GM04503 (cell line): Measurements from ENCODE around the gene SHISA8.

Experiments used
- DNase-seq: peaks from one replicate; pipeline ENCODE4 v3.0.0-alpha.2; 2012; ENCODE audit warnings: low read depth

Gene SHISA8

DNA sequence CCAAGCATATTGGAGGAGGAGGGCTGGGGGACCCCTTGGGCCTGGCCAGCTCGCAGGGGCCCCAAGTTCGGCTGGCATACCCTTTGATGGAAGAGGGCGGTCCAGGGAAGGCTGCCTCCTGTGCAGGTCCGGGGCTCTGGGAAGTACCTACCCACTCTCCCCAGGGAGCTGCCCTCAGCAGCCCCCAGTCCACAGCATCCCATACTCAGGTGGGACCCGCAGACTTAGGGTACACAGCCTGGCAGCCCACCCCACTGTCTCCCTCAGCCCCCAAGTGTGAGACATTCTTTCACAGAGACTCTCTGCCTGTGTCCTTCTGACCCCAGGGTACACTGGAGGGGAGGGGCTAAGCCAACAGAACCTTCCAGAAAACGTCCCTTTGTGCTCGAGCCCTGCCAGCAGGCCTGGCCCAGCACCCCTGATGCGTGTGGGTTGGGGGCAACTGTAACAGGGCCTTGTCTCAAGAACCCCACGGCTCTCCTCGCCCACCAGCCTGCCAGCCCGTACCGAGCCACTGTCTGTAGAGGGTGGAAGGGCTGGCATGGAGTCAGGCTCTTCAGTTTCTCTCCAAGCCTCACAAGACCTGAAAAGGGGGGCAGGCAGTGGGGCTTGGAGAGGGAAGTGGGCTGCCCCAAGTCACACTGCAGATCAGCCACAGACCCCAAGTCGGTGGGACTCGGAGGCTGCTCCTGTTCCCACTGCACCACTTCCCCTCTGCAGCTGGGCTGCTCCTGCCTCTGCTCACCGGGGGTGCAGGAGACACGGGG is 18.7 kb upstream of the SHISA8 start:
- no peak for DNase-seq

DNA sequence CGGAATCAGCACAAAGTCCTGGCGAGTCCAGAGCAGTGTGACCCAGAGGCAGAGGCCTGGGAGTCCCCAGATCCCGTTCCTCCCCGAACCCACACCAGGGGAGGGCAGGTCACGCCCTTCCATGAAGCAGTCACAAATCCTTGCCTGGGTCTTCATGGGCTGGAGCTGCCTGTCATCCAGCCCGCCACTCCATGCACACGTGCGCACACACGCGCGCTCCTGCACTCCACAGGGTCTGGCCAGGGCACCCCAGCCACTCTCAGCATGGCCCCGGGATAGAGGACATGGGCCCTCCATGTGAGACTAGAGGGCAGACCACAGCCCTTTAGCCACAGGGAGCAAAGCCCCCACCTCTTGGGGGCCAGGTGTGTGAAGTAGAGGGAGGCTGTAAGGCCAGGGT is 17.5 kb upstream of the SHISA8 start:
- no peak for DNase-seq

DNA sequence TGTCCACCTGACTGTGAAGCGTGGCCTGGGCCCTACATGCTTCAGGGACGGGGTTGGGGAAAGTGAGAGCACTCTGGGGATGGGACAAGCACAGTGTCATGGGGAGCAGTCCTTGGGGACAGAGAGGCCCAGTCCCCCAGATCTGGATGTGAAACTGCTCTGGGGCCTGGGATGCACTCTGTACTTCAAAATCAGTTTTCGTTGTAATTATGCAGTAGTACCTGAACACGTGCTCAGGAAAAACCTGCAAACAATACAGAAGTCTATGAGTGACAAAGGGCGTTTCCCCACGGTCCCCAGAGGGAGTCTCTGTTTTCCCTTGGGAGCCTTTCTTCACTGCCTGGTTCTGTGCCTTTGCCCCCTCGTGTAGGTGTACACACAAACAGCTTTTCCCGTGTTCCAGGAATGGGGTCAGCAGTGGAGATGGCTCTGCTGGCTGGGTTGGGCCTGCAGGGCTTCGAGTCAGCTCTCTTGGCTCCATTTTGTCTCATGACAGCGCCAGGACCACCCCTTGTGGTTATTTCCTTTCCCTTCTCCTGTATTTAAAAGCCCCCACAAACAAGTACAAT is 16.9 kb upstream of the SHISA8 start:
- no peak for DNase-seq

DNA sequence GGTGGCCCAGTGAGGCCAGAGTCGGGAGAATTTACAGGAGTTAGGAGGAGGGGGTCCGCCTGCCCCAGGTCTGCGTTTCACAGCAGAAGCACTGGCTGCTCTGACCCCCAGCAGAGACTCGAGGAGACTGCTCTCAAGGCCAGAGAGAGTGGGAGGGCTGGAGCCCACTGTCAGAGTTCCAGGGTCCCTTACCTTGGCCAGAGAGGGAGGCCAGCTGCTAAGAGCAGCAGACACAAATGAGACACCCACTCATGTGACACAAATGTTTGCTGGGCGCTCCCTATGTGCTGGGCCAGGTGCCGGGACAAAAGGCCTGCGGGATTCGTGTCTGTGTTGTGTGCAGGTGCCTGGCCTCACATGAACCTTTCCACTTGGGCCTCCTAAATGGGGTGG is 14.5 kb upstream of the SHISA8 start:
- DNase-seq, result no peak

DNA sequence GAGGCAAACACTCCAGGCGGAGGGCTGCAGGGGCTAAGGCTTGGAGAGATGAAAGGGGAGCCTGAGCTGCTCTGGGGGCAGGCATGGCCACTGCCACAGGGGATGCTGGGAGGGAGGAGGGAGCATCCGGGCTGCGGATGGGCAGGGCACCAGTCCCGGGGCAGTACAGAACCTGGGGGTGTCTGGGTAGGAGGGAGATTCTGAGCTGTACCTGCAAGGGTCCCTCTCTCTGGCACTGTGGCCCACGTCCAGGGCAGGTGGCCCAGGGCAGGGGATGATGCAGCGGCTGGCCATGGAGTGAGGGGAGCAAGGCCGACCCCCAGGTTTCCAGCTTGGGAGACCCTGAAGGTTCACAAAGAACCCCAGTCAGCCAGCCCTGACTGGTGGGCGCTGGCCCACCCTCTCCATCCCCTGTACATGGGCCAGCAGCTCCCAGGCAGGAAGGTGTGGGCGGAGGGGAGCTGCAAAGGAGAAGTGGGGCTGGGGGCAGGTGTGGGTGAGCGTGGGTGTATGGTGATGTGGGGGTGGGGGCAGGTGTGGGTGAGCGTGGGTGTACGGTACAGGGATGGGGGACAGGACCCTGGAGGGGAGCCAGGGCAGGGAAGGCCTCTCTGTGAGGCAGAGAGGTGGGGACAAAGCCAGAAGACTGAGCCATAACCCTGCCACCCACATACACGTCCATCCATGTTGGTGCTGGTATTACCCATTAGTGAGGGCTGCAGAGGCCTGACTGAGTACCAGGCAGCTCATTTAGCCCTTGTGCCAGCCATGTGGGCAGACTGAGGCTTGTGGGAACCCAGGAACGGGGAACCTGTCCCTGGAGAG is 13.9 kb upstream of the SHISA8 start:
- DNase-seq, result no peak

DNA sequence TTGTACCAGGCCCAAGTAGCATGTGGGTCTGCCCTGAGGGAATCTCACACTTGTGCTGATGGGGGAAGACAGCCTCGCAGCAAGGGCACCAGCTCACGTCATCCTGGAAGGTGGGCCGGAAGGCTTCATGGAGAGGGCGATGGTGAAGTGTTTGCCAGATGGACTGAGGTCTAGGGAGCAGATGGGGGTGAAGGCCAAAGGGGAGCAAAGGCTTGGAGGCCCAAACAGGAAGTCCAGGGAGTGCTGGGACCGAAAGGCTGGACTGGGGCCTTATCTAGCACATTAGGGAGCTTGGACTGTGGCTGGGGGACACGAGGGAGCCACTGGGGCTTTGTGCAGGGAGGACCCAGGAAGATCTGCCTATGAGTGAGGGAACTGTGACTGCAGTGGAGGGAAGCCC is 12.9 kb upstream of the SHISA8 start:
- no peak for DNase-seq

DNA sequence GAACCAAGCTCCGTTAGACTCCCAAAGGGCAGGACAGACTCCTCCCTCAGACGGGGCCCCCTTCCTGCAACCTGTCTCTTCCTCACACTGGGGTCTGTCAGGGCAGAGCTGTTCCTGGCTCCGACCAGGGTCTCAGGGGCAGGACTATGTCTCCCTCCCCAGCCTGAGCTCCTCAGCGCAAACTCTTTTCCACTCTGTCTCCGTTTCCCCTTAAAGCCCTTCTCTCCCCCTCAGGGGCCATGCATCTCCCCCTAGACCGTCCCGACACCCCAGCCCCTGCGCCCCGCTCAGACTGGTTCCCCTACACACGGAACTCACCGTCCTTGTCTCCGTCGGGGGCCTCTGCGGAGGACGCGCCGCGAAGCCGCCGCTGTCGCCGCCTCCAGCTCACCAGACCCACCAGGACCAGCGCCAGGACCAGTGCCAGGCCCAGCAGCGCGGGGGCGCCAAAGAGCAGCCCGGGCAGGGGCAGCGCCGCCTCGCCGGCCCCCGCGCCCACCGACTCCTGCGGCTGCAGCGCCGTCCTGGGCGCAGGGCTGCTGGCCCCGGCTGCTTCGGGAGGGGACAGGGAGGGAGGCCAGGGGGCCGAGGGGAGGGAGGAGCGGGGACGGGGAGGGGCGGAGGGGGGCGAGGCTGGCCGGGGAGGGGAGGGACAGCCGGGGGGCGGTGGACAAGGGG is 11.0 kb upstream of the SHISA8 start:
- DNase-seq, result no peak

DNA sequence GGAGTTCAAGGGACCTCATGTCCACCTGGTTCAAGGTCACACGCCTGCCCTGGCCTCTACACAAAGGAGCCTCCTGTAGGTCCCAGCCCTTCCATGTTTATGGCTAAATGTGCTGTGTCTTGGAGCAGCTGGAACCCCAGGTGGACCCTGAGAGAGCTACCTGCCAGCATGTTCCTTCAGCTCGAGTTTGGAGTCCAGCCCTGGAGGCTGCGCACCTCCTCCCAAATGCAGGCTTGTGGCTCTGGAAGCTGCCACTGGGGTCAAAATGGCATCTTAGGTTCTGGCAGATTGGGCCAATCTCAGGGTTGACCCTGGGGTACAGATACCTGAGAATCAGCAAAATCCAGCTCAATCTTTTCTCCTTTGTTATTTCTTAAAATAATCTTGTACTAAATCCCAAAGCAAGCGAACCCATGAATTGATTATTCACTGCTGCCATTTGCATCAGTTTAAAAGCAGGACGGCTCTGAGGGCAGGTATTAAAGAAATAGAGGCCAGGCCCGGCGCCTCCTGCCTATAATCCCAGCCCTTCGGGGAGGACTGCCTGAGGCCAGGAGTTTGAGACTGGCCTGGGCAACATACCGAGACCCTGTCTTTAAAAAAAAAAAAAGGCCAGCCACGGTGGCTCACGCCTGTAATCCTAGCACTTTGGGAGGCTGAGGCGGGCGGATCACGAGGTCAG is 8.9 kb upstream of the SHISA8 start:
- no peak for DNase-seq

DNA sequence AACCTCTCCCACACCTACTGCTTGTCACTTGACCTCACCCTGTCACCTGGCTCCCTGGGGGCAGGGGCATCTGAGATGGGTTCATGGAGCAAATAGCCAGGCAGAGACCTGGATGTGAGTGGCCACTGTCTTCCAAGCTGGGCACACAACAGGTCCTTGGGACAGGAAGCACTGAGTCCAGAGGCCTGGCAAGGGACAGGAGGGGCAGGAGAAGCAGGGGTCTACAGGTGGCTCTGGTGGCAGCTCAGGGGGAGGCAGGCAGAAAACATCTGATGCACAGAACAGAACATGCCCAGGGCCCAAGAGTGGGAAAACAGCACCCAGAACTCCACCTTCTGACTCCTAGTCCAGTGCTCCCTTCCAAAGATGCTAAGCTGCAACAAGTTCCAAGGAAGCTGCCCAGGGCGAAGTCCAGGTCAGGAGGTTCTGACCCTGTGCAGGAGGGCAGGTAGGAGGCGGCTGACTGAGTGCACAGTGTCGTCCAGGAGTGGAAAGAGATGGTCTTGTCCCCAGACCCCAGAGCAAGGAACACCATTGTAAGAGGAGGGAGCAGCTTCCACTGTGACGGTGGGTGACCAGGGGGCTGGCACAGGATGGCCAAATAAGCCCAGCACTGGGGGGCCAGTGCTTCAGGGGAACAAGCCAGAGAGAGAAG is 8.2 kb upstream of the SHISA8 start:
- DNase-seq, result no peak

DNA sequence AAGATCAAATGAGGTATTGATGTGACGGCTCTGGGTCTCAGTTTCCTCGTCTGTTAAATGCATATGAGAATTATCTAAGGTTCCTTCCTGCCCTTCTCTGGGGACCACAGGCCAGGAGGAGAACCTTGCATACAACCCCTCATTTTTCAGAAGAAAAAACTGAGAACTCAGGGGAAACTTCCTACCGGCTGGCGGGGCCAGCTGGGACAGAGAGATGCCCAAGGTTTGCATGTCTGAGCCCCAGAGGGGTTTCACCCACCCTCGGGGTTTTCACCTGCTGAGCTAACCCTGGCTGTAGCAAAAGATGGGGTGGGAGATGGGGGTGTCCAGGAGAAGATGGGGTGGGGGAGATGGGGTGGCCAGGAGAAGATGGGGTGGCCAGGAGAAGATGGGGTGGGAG is 7.5 kb upstream of the SHISA8 start:
- no peak for DNase-seq

DNA sequence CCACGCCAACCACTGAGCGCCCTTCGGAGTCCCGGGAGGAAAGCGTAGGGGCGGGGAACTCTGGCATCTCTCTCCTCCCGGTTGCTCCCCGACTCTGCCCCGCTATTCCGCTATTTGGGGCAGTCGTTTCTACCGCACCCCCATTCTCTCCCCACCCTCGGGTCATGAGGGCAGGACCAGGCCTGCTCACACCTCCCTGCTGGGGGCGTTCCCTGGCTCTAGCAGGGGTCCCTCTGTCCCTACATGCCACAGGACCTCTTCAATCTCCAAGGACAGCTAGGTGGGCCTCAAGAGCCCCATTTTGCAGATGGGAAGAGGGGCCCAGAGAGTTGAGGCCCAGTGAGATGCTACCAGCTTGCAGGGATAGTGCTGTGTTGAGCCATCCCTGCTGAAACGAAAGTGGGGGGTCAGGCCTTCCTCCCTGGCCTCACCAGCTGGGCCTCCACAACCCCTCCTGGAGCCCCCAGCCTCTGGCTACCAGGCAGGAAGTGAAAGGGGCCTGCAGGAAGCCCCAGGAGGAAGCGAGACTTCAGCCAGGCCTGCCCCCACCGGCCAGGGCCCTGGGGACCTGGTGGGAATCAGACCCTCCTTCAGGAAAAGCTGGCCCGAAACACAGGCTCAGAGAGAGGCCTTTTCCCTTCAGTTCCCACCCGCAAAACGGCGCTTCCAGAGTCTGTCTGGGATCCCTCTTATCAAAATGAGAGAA is 5.5 kb upstream of the SHISA8 start:
- no peak for DNase-seq

DNA sequence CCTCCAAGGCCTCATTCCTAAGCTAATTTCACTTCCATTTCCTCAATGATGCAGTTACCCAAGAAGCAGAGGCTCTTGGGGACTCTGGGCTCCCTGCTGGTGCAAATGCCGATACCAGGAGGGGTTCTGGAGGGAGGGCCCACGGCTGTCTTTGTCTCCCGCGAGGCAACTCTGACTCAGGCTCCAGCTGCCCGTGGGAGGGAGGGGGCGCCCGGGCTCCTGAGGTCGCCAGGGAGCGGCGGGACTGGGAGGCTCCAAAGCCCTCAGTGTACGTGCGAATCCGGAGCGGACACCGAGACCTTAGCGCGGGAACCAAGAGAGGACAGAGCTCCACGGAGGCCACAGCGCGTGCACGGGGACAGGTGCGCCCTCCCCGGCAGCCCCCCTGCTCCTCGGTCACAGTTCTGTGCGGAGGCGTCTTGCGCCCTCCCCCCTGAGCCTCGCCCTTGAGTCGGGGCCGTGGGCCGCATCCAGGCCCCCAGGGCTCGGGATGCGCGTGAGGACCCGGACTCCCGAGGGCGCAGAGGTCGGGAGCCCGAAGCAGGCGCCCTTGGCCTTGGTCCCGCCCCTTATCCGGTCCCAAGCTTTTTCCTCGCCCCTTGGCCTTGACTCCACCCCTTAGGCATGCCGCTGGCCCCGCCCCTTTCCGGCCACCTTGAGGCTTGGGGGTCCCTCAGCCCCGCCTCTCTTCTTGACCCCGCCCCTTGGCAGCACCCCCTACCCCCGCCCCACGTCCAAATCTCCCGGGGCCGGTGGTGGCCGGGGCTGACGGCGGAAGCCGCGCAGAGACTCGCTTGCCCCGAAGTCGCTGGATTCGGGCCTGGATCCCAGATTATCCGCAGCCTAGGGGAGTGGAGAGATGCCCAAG is 4.7 kb upstream of the SHISA8 start:
- no peak for DNase-seq

DNA sequence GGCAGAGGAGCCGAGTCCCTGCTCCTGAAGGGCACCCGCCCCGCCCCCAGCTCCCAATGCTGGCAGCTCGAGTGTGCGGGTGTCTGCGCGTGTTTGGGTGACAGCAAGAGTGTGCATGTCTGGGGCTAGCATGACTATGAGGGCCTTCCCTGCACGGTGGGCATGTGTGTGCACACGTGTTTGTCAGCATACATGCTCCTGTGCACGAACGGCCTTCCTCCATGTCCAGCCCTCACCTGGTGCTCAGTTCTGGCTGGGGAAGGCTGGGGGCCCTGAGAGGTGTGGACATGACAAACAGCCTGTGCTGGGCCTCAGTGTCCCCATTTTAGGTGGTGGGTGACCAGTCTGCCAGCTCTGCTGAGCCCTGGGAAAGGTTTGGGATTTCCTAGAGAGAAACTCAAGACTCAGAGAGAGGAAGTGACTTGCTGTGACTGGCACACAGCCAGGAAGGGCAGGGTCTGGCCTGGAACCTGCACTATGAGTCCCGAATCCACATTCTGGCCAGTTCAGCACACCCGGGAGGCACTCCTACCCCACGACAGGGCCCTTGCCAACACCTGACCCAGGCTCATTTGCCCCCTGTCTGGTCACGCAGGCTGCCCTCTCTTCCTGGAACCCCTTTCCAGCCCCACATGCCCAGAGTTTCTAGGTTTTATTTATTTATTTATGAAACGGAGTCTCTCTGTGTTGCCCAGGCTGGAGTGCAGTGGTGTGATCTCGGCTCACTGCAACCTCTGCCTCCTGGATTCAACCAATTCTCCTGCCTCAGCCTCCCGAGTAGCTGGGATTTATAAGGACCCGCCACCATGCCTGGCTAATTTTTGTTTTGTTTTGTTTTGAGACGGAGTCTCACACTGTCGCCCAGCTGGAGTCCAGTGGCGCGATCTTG is 3.3 kb upstream of the SHISA8 start:
- DNase-seq, result no peak

DNA sequence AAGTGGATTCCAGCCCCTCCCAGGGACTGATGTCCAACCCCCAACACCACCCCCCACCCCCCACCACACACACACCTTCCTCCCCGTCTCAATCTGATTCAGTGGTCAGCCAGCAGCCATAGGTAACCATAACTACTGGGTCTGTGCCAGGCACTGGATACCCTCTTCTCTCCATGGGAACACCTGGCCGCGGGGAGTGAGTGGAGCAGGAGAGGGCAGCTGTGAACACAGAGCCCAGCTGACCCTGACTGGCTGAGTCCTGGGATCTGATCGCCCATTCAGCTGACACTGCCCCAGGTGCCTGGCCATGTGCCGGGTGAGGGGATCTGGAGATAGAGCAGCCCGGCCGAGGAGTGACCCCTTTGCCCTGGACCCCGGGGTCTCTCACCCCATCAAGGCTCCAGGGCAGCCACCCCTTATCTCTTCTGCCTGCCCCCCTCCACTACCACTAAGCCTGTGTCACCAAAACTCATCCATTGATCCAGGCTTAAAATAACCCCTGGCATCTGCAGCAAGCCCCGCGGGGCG is 2.6 kb upstream of the SHISA8 start:
- no peak for DNase-seq

DNA sequence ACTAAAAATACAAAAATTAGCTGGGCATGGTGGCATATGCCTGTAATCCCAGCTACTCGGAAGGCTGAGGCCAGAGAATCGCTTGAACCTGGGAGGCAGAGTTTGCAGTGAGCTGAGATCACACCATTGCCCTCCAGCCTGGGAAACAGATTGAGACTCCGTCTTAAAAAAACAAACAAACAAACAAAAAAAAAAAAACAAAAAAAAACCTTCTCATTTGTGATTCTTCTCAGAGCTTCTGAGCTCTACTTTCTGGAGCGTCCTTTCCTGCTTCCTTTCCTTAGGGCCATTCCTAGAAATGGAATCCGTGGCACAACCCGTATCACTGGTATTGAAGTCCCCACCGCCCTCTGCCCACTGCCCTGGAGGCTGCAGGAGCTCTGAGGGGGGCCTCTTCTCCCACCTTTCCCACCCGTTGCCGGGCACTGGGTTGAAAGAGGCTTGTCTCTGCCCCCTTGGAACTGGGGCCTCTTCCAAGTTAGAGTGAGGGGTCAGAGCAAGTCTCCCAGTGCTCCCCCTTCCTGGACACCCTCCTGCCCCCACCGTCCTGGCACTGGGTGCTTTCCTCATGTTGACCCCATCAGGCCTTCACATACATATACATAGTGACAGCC is 2.0 kb upstream of the SHISA8 start:
- DNase-seq, result no peak

DNA sequence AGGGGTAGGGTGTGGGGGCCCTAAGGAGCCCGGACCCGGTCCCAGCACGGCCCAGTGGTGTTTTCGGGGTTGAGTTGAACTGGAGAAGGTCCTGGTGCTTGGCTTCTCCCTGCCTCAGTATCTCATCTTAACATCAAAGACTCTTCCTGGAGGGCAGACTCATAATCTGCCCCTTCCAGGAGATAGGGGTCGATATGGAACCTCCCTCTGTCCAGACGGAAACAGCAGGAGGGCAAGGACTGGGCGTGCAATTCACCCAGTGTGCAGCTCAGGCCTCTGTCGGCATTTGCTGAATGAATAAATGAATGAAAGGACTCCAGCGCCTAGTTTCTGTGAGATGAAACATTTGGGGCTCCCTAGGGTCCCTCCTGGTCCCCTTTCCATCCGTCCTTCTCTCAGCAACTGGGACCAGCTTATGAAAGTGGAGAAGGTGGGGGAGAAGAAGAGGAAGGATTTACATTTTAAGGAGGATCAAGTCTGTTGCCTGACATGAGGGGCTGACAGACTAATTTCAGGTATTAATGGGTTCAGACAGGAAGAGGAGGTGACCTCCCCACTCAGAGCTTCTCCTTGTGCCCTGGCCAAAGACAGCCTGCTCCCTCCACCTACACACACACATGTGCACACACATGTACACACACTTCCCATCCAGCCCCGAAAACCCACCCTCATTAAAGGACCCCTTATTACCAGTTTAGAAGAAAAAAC is 1.1 kb upstream of the SHISA8 start:
- DNase-seq, result no peak

DNA sequence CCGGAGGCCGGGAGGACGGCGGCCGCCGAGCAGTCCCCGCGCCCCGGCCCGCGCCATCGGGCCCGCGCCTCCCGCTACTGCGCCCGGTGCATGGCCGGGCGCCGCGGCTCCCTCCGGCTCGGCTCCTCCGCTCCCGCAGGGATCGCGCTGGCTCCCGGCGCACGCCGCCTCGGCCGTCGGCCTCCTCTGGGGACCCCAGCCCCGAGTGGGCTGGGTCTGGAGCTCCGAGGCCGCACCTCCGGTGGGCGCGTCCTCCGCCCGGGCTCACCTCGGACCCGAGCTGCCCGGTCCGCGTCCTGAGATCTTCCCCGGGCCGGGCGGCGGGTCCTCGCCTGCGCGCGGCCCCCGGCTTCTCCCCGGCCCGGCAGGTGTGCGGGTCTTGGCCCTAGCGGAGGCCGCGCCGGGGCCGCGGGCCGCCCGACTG is 251 bp downstream of the SHISA8 start:
- no peak for DNase-seq
